ENCODE results near the gene UBALD2.

DNA sequence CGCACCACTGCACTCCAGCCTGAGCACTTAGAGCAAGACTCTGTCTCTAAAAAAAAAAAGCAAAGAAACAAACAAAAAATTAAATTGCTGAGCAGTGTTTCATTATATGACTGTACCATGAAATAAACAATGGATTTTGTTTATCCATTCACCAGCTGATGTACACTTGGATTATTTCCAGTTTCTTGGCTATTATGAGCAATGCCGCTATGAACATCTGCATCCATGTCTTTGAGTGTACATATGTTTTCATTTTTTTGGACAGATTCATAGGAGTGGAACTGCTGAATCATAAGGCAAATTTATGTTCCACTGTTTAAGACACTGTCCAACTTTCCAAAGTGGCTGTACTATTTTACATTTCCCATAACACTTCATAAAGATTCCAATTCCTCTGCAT lies 32.8 kb upstream of the UBALD2 start:
- TF ChIP-seq YY1 (IDR thresholded peaks at IDR 0.05; ENCODE audit: insufficient read depth, insufficient read length) (no peak), ZNF274 (IDR thresholded peaks at IDR 0.05; ENCODE audit: low read depth, low read length) (no peak), SUZ12 (IDR thresholded peaks at IDR 0.05; ENCODE audit: extremely low read depth, insufficient read depth, insufficient read length) (no peak)

Measured in NT2/D1 (cell line).